Right lobe of liver (tissue), 4 donors: Measurements from ENCODE around the gene DHRS1.

ENCODE experiments used
- POLR2A ChIP-seq: fragments of 450-650 bp; IDR thresholded peaks from one replicate; pipeline ENCODE4 v1.6.1; 2017; ENCODE audit warnings: antibody characterized with exemption, mild to moderate bottlenecking
- TF ChIP-seq, protein P1 (sequence below), 4 donors: fragments of 200-600 bp in 3 of 4; fragments of 450-650 bp in 1 of 4; IDR thresholded peaks; one replicate each; pipeline versions ENCODE4 v1.5.1 to v1.8.0; 2016 to 2022; ENCODE audit warnings: antibody characterized with exemption in 4 of 4, mild to moderate bottlenecking in 2 of 4
- donor health status: DM: no; HTN: no; CAD: no.
- donor health status: DM: no; HTN: no; CAD: no.
- donor health status: DM: no; HTN: yes; CAD: no.

DNA sequence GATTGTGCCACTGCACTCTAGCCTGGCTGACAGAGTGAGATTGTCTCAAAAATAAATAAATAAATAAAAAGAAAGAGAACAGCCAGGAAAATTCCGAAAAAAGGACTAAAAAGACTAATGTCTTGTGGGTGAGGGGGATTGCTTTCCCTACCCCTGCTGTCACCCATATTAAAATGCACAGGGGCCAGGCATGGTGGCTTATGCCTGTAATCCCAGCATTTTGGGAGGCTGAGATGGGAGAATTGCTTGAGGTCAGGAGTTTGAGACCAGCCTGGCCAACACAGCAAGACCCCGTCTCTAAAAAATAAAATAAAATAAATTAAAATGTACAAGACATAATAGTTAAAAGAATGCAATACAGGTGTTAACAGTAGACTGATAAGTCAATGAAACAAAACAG, 6.1 kb downstream of the DHRS1 start:
- TF ChIP-seq, protein P1, sequence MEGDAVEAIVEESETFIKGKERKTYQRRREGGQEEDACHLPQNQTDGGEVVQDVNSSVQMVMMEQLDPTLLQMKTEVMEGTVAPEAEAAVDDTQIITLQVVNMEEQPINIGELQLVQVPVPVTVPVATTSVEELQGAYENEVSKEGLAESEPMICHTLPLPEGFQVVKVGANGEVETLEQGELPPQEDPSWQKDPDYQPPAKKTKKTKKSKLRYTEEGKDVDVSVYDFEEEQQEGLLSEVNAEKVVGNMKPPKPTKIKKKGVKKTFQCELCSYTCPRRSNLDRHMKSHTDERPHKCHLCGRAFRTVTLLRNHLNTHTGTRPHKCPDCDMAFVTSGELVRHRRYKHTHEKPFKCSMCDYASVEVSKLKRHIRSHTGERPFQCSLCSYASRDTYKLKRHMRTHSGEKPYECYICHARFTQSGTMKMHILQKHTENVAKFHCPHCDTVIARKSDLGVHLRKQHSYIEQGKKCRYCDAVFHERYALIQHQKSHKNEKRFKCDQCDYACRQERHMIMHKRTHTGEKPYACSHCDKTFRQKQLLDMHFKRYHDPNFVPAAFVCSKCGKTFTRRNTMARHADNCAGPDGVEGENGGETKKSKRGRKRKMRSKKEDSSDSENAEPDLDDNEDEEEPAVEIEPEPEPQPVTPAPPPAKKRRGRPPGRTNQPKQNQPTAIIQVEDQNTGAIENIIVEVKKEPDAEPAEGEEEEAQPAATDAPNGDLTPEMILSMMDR (IDR thresholded peaks at IDR 0.05), result no peak
- no peak for TF ChIP-seq POLR2A
